GM23338 (cell line): Measurements from ENCODE around the gene NOP9. TPM values are rescaled to one million over a fixed set of nuclear protein-coding genes. Genes with fewer than 3 reads are reported as not detected.

Experiments
- ATAC-seq: fragments of 200-7000 bp; cut with Tn5 transposase; 3 replicates; pipeline ENCODE4 v1.9.1; 2020
- DNase-seq: peaks from one replicate; pipeline ENCODE4 v3.0.0-alpha.2; 2015; ENCODE audit warnings: low spot score
- H2AFZ ChIP-seq: fragments of 200-600 bp; sonication (generic); 2 replicates; pipeline ENCODE4 v1.8.0; 2016; ENCODE audit warnings: antibody characterized with exemption, mild to moderate bottlenecking, moderate library complexity
- H3F3A ChIP-seq: fragments of 200-600 bp; sonication (generic); replicated peaks from 2 replicates; pipeline ENCODE4 v1.8.0; 2017; ENCODE audit warnings: antibody characterized with exemption, mixed run types, low read depth
- H3K27ac ChIP-seq: fragments of 200-600 bp; sonication (generic); 2 replicates; pipeline ENCODE4 v1.6.1; 2016; ENCODE audit warnings: low read depth
- H3K27me3 ChIP-seq: fragments of 200-600 bp; sonication (generic); 2 replicates; pipeline ENCODE4 v1.8.0; 2016; ENCODE audit warnings: mild to moderate bottlenecking, mixed run types, moderate library complexity; ENCODE audit not compliant: insufficient read depth
- H3K36me3 ChIP-seq: fragments of 200-600 bp; sonication (generic); 2 replicates; pipeline ENCODE4 v1.8.0; 2016; ENCODE audit warnings: mild to moderate bottlenecking; ENCODE audit not compliant: insufficient read depth
- H3K4me1 ChIP-seq: fragments of 200-600 bp; sonication (generic); 2 replicates; pipeline ENCODE4 v1.8.0; 2016; ENCODE audit warnings: mild to moderate bottlenecking, moderate library complexity; ENCODE audit not compliant: insufficient read depth
- H3K4me2 ChIP-seq: fragments of 200-600 bp; sonication (generic); 2 replicates; pipeline ENCODE4 v1.7.1; 2017; ENCODE audit warnings: mixed run types
- H3K4me3 ChIP-seq: fragments of 200-600 bp; sonication (generic); 2 replicates; pipeline ENCODE4 v1.6.1; 2016; ENCODE audit warnings: mixed run types
- H3K79me2 ChIP-seq: fragments of 200-600 bp; sonication (generic); replicated peaks from 2 replicates; pipeline ENCODE4 v1.8.0; 2017; ENCODE audit warnings: mild to moderate bottlenecking; ENCODE audit not compliant: insufficient read depth
- H3K9me2 ChIP-seq: fragments of 200-600 bp; sonication (generic); 2 replicates; pipeline ENCODE4 v1.8.0; 2017; ENCODE audit not compliant: insufficient read depth
- H4K20me1 ChIP-seq: fragments of 200-600 bp; sonication (generic); replicated peaks from 2 replicates; pipeline ENCODE4 v1.8.0; 2017; ENCODE audit warnings: mild to moderate bottlenecking; ENCODE audit not compliant: insufficient read depth
- H3K27ac Mint-ChIP-seq: 2 replicates; pipeline ENCODE4 v1.8.0; 2020; ENCODE audit warnings: inconsistent platforms, mild to moderate bottlenecking, moderate library complexity, mixed read lengths
- H3K27me3 Mint-ChIP-seq: 3 replicates; pipeline ENCODE4 v1.8.0; 2022; ENCODE audit warnings: low read depth, mild to moderate bottlenecking, moderate library complexity, mixed read lengths, inconsistent platforms; ENCODE audit not compliant: insufficient read depth, poor library complexity
- H3K36me3 Mint-ChIP-seq: 3 replicates; pipeline ENCODE4 v1.8.0; 2021; ENCODE audit warnings: low read depth, mild to moderate bottlenecking, inconsistent platforms, moderate library complexity, mixed read lengths
- H3K4me1 Mint-ChIP-seq: 3 replicates; pipeline ENCODE4 v1.8.0; 2020; ENCODE audit warnings: mild to moderate bottlenecking, inconsistent platforms, mixed read lengths
- H3K4me3 Mint-ChIP-seq: 3 replicates; pipeline ENCODE4 v1.8.0; 2021; ENCODE audit warnings: moderate library complexity, mild to moderate bottlenecking, inconsistent platforms, mixed read lengths
- H3K9me3 Mint-ChIP-seq: 3 replicates; pipeline ENCODE4 v1.8.0; 2020; ENCODE audit warnings: moderate library complexity, mild to moderate bottlenecking, inconsistent platforms, mixed read lengths
- CREB1 ChIP-seq: fragments of 250-450 bp; sonication (Bioruptor Pico); IDR thresholded peaks from 2 replicates; pipeline ENCODE4 v1.5.0; 2020; ENCODE audit warnings: low read depth, mild to moderate bottlenecking, moderate library complexity
- EZH2 ChIP-seq: fragments of 200-600 bp; sonication (generic); IDR thresholded peaks from one replicate; pipeline ENCODE4 v1.8.0; 2017; ENCODE audit warnings: antibody characterized with exemption, mild to moderate bottlenecking, low read depth; ENCODE audit not compliant: unreplicated experiment
- EZH2phosphoT487 ChIP-seq: fragments of 200-600 bp; sonication (generic); IDR thresholded peaks from one replicate; pipeline ENCODE4 v1.8.1; 2018; ENCODE audit warnings: antibody characterized with exemption; ENCODE audit not compliant: unreplicated experiment
- JUNB ChIP-seq: IDR thresholded peaks from one replicate; pipeline ENCODE4 v1.6.1; 2016; ENCODE audit warnings: antibody characterized with exemption; ENCODE audit not compliant: unreplicated experiment
- NANOG ChIP-seq: IDR thresholded peaks from 2 replicates; pipeline ENCODE4 v1.6.1; 2016; ENCODE audit warnings: antibody characterized with exemption, borderline replicate concordance
- POLR2AphosphoS5 ChIP-seq: IDR thresholded peaks from 2 replicates; pipeline ENCODE4 v1.6.1; 2016; ENCODE audit warnings: antibody characterized with exemption, low read depth
- REST ChIP-seq: IDR thresholded peaks from one replicate; pipeline ENCODE4 v1.6.1; 2018; ENCODE audit warnings: antibody characterized with exemption; ENCODE audit not compliant: unreplicated experiment
- STAT1 ChIP-seq: IDR thresholded peaks from one replicate; pipeline ENCODE4 v1.6.1; 2016; ENCODE audit warnings: antibody characterized with exemption; ENCODE audit not compliant: unreplicated experiment
- ZNF114 ChIP-seq: fragments of 250-450 bp; sonication (Bioruptor Pico); IDR thresholded peaks from 2 replicates; pipeline ENCODE4 v1.5.0; 2020; ENCODE audit warnings: mild to moderate bottlenecking, moderate library complexity
- ZNF331 ChIP-seq: fragments of 250-450 bp; sonication (Bioruptor Pico); IDR thresholded peaks from 2 replicates; pipeline ENCODE4 v1.5.0; 2020; ENCODE audit warnings: low read depth, mild to moderate bottlenecking, moderate library complexity
- ZNF462 ChIP-seq: fragments of 250-450 bp; sonication (Bioruptor Pico); IDR thresholded peaks from 2 replicates; pipeline ENCODE4 v1.5.0; 2020; ENCODE audit warnings: mild to moderate bottlenecking, moderate library complexity
- polyA plus RNA-seq: library from polyadenylated mRNA; unstranded; fragments of >200 nt; fragmentation: Nextera tagmentation; extraction: Ambion mirVana; gene quantifications from 2 replicates; pipeline ENCODE4 v1.2.1, GENCODE V29; 2016
- total RNA-seq: library from RNA; depleted of rRNA; stranded (reverse); fragments of >200 nt; shearing (Covaris generic); gene quantifications from 2 replicates; pipeline ENCODE4 v1.2.3, GENCODE V29; 2014
- TF ChIP-seq, protein P1 (sequence below), 2 experiments: fragments of 200-600 bp in 1 of 2; sonication (generic) in 1 of 2; conservative IDR thresholded peaks; 2 replicates each; pipeline versions ENCODE4 v1.5.1 to v1.6.1; 2016 to 2017; ENCODE audit warnings: antibody characterized with exemption in 2 of 2, low read depth in 2 of 2, mild to moderate bottlenecking in 2 of 2, moderate library complexity in 1 of 2
- TF ChIP-seq, protein P2 (sequence below): IDR thresholded peaks from 2 replicates; pipeline ENCODE4 v1.6.1; 2016; ENCODE audit warnings: antibody characterized with exemption

Gene NOP9
- total and polyA plus RNA-seq, 2 experiments from 2014 or later = 7.9 to 32.8 TPM

DNA sequence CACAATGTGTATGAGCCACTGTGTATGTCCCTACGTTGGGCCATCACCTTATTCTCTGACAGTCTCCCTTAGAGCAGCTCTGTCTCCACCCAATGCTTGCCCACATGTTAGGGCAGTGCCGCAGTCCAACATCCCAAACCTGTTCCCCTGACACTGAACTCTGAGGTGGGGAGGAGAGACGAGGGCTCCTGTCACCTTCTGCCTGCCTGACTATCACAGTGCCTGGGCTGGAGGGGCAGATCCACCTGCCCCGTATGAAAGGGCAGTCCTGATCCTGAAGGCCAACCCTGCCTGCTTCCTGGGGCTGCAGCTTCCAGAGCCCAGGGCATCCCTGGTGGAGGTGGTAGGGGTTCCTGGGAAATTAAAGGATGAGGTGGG lies 38.9 kb upstream of the NOP9 start:
- peaks cover 7% of the 10 kb centered on the region; the same call in 2 of the 3 replicates for H3K4me1 Mint-ChIP-seq
- no peaks in the 10 kb centered on the region for H3K36me3 ChIP-seq
- H3K4me1 ChIP-seq = no peaks in the 10 kb centered on the region
- no peaks in the 10 kb centered on the region for H4K20me1 ChIP-seq
- no peaks in the 10 kb centered on the region for H3K9me3 Mint-ChIP-seq
- ATAC-seq (no peak), DNase-seq (no peak)
- no peak overlapping the region for H3K4me2 ChIP-seq
- no peak for TF ChIP-seq ZNF114 (CRISPR knock-in tag)
- TF ChIP-seq REST = no peak
- no peak for TF ChIP-seq CREB1 (CRISPR knock-in tag)
- TF ChIP-seq, protein P1, sequence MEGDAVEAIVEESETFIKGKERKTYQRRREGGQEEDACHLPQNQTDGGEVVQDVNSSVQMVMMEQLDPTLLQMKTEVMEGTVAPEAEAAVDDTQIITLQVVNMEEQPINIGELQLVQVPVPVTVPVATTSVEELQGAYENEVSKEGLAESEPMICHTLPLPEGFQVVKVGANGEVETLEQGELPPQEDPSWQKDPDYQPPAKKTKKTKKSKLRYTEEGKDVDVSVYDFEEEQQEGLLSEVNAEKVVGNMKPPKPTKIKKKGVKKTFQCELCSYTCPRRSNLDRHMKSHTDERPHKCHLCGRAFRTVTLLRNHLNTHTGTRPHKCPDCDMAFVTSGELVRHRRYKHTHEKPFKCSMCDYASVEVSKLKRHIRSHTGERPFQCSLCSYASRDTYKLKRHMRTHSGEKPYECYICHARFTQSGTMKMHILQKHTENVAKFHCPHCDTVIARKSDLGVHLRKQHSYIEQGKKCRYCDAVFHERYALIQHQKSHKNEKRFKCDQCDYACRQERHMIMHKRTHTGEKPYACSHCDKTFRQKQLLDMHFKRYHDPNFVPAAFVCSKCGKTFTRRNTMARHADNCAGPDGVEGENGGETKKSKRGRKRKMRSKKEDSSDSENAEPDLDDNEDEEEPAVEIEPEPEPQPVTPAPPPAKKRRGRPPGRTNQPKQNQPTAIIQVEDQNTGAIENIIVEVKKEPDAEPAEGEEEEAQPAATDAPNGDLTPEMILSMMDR (conservative IDR thresholded peaks at IDR 0.05; ENCODE audit: low read depth in 2 of 2) = no peak
- TF ChIP-seq STAT1 = no peak
- TF ChIP-seq POLR2AphosphoS5 = no peak
- no peak for TF ChIP-seq ZNF462 (CRISPR knock-in tag)
- no peak for TF ChIP-seq EZH2phosphoT487
- no peak for TF ChIP-seq JUNB
- no peak for TF ChIP-seq EZH2
- TF ChIP-seq, protein P2, sequence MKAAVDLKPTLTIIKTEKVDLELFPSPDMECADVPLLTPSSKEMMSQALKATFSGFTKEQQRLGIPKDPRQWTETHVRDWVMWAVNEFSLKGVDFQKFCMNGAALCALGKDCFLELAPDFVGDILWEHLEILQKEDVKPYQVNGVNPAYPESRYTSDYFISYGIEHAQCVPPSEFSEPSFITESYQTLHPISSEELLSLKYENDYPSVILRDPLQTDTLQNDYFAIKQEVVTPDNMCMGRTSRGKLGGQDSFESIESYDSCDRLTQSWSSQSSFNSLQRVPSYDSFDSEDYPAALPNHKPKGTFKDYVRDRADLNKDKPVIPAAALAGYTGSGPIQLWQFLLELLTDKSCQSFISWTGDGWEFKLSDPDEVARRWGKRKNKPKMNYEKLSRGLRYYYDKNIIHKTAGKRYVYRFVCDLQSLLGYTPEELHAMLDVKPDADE = no peak
- no peak for TF ChIP-seq NANOG
- TF ChIP-seq ZNF331 (CRISPR knock-in tag) = no peak
- no peaks in the 10 kb centered on the region for H3K79me2 ChIP-seq
- no peak overlapping the region for H3K4me3 Mint-ChIP-seq
- H2AFZ ChIP-seq = no peak overlapping the region
- H3K27me3 Mint-ChIP-seq = peaks cover 13% of the 10 kb centered on the region
- no peak overlapping the region for H3K4me3 ChIP-seq
- no peaks in the 10 kb centered on the region for H3K9me2 ChIP-seq
- H3K27ac Mint-ChIP-seq = no peak overlapping the region
- H3K27ac ChIP-seq = no peak overlapping the region
- H3F3A ChIP-seq = no peaks in the 10 kb centered on the region
- H3K27me3 ChIP-seq = no peaks in the 10 kb centered on the region
- H3K36me3 Mint-ChIP-seq = no peaks in the 10 kb centered on the region
